Stimulated activated CD4-positive, alpha-beta T cell treated with anti-CD3 and anti-CD28 coated beads, Interleukin-15, amount 100 ng/mL, for 24 hours (primary cell): ENCODE measurements around the gene ARPC4.

ENCODE experiments used
- DNase-seq: peaks from one replicate; pipeline ENCODE4 v3.0.0-alpha.2; 2020

ARPC4 gene

DNA sequence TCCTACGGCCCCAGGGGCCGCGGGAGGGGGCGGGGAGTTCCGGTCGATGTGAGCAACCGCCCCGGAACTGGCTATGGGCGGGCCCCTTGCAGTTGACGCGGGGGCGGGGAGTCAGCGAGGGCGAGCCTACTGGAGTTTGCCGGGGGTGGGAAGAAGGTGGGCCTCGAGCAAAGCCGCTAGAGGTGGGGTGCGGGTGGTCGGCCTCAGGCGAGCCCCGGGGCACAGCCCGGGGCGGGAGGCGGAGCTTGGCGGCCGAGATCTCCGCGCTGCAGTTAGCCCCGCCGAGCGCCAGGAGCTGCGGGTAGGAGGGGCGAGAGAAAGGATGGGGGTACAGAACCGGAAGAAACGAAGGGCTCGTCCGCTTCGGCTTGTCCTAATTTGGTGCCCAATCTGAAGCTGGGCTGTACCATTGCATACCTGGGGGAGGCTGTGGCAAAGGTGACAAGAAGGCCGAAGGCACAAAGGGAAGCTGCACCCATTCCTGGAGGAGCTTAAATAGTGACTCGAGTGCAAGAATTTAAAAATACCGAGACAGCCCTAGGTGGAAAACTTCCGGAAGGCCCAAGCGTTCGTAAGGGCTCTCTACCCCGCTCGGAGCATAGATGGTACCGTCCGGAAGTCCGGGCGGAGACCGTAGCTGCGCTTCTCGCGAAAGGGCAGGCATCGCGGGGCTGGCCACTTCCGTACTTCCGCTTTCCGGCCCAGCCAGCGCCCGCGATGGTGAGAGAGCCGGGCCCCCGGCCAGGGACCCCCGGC, at the start of gene ARPC4, which contains the start of gene TADA3:
Gene ARPC4, plus strand, starts transcription at position 678 of the 756 bp plus-strand sequence. Its CDS starts 40 bp downstream, at position 718.
Gene TADA3, minus strand, starts transcription at position 69 of the 756 bp plus-strand sequence. CDS start 1,007 bp downstream, outside the sequence.
- peak; percentile 95 for DNase-seq

DNA sequence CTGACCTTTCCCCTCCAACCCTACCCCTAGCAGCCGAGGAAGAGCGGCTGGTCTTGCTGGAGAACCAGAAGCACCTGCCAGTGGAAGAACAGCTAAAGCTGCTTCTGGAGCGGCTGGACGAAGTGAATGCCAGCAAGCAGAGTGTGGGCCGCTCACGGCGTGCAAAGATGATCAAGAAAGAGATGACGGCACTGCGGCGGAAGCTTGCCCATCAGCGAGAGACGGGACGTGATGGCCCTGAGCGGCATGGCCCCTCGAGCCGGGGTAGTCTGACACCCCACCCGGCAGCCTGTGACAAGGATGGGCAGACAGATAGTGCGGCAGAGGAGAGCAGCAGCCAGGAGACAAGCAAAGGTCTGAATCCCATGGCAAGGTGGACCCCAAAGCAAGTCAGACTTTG, 49.3 kb upstream of the ARPC4 start:
- no peak for DNase-seq

DNA sequence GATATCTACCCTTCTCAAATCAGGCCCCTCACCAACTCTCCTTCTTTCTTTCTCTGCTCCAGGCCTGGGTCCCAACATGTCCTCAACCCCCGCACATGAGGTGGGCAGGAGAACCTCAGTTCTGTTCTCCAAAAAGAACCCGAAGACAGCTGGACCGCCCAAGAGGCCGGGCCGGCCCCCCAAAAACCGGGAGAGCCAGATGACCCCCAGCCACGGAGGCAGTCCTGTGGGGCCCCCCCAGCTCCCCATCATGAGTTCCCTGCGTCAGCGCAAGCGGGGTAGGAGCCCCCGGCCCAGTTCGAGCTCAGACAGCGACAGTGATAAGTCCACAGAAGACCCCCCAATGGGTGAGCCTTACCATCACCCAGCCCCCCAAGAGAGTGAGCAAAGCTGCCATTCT, 48.7 kb upstream of the ARPC4 start:
- no peak for DNase-seq

DNA sequence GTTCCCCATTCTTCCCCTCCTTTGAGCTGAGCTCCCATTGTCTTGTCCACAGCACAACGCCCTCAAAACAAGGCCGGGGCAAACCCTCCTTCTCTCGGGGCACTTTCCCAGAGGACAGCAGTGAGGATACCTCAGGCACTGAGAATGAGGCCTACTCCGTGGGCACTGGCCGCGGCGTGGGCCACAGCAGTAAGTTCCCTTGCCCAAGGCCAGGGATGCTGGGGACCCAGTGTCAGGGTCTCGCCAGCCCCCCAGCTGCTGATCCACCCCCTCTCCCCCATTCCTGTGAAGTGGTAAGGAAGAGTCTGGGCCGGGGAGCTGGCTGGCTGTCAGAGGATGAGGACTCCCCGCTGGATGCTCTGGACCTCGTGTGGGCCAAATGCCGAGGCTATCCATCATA, 47.4 kb upstream of the ARPC4 start:
- no peak for DNase-seq

DNA sequence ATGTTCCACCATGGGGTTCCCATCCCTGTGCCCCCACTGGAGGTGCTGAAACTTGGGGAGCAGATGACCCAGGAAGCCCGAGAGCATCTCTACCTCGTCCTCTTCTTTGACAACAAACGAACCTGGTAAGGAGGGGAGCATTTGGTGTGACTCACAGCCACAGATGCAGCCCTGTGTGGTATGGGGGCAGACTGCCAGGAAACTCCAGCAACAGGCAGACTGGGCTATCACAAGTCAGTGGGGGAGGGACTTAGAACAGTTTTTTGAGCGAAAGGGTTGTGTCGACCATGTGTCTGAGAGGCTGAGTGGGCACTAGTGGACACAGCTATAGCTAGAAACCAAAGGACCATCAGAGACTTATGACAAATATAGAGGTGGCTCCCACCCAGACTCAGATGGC, 46.6 kb upstream of the ARPC4 start:
- no peak for DNase-seq

DNA sequence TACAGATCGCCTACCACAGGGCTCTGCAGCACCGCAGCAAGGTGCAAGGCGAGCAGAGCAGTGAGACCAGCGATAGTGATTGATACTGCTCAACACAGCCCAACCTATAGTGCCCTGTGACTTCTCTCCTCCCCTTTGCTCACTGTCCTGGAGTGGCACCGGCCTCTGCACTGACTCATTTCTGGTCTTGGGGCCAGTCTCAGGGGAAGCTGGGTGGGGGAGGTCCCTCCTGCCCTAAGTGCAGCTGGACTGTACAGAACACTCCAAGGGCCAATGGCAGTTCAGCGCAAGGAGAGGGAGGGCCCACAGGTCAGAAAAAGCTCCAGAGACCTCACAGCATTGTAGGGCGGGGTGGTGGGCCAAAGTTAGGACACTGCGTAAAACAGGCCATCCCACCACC, 45.6 kb upstream of the ARPC4 start:
- no peak for DNase-seq

DNA sequence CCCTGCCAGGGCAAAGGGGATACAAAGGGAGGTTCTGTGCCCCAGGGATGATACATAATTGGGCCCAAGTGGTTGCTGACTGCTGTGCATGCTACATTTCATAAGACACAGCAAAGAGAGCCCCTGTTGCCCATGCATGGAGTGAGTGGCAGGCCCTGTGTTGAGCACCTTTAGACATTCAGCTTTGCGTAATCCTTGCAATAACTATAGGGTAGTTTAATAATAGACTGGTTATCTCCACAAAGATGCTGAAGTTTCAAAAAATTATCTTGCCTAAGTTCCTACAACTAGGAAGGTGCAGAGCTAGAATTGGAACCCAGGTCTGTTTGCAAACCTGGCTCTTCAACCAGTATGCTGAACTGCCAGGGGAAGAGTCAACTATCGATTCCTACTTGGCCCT, 44.9 kb upstream of the ARPC4 start:
- no peak for DNase-seq

DNA sequence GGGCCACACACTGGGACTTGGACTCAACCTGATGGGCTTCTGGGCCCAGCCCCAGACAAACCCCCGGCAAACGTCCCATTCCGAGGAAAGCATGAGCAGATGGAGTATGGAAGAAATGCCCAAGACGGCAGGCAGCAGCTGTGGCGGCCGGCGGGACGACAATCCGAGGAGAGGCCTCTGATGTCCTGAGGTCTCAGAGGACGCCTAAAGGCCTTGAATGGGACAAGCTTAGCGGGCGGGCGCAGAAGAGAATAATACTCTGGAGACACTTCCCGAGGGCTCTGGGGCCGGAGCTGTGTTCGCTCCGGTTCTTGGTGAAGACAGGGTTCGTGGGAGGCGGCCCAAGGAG, 43.6 kb upstream of the ARPC4 start:
- no peak for DNase-seq

DNA sequence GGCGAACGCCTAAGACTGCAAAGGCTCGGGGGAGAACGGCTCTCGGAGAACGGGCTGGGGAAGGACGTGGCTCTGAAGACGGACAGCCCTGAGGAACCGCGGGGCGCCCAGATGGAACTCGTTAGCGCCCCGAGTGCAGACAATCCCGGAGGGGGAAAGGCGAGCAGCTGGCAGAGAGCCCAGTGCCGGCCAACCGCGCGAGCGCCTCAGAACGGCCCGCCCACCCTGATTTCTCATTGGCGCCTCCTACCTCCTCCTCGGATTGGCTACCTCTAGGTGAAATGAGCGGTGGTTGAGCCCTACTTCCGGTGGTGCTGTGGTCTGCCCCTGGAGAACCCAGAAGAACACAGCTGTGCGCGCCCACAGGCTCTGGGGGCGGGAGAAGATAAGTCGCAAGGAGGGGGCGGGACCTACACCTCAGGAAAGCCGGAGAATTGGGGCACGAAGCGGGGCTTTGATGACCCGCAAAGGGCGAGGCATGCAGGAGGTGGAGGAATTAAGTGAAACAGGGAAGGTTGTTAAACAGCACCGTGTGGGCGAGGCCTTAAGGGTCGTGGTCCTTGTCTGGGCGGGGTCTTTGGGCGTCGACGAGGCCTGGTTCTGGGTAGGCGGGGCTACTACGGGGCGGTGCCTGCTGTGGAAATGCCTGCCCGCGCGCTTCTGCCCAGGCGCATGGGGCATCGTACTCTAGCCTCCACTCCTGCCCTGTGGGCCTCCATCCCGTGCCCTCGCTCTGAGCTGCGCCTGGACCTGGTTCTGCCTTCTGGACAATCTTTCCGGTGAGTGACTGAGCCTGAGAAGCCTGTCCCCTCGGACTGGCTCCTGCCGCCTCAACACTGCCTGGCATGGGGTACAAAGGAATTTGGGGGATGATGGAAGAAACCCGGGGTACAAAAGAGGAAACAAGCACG, 43.0 kb upstream of the ARPC4 start, which contains the start of gene OGG1:
Gene OGG1, plus strand, starts transcription at position 308 of the 911 bp plus-strand sequence. Its CDS starts 335 bp downstream, at position 643.
- DNase-seq: peak; percentile 98

DNA sequence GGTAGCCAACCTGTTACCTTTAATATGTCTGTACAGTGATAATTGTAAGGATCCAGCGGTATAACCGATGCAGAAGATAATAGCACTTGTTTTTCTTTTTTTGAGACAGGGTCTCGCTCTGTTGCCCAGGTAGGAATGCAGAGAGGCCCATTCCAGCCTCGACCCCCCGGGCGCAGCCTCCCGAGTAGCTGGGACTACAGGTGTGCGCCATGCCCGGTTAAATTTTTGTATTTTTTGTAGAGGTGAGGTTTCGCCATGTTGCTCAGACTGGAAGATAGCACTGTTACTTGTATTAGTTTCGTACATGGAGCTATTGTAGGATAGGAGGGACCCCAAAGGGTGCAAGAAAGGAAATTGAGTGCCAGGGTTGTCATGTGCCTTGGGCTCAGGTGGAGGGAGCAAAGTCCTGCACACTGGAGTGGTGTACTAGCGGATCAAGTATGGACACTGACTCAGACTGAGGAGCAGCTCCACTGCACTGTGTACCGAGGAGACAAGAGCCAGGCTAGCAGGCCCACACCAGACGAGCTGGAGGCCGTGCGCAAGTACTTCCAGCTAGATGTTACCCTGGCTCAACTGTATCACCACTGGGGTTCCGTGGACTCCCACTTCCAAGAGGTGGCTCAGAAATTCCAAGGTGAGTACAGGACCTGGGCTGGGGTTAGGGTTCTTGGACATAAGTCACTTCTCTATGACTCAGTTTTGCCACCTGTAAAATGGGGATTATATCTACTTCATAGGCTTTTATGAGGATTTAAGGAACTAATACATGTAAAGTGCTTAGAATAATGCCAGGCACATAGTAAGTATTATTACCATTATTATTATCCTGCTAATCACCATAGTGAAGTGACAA, 42.1 kb upstream of the ARPC4 start:
- DNase-seq: peak; percentile 24

DNA sequence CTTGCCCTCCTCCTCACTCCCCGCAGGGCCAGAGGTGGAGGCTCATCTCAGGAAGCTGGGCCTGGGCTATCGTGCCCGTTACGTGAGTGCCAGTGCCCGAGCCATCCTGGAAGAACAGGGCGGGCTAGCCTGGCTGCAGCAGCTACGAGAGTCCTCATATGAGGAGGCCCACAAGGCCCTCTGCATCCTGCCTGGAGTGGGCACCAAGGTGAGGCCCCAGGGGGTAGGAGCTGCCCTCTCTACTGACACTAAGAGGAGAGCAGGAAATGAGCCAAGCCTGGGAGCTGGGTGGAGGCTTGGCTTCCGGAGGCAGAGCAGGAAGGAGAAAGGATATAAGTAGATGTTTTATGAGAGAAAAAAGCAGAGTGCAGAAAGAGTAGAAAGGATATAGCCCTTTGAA, 38.2 kb upstream of the ARPC4 start:
- no peak for DNase-seq

DNA sequence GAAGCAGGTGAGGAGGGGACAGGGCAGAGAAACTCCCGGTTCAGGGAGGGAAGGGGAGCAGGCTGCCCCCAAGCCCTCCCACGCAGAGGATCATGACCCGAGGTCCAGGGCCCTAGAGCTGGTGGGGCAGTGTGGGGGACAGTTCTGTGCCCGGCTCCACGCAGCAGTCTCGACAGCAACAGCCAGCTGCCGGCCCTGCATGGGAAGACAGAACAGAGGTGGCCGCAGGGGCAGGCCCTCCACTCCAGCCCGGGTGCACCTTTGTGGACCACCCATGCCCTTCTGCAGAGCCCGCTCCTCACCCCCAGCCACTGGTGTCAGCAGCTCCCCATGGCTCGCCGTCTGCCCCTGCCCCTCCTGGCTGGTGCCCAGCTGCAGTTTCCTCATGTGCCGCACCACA, 35.5 kb upstream of the ARPC4 start:
- no peak for DNase-seq

DNA sequence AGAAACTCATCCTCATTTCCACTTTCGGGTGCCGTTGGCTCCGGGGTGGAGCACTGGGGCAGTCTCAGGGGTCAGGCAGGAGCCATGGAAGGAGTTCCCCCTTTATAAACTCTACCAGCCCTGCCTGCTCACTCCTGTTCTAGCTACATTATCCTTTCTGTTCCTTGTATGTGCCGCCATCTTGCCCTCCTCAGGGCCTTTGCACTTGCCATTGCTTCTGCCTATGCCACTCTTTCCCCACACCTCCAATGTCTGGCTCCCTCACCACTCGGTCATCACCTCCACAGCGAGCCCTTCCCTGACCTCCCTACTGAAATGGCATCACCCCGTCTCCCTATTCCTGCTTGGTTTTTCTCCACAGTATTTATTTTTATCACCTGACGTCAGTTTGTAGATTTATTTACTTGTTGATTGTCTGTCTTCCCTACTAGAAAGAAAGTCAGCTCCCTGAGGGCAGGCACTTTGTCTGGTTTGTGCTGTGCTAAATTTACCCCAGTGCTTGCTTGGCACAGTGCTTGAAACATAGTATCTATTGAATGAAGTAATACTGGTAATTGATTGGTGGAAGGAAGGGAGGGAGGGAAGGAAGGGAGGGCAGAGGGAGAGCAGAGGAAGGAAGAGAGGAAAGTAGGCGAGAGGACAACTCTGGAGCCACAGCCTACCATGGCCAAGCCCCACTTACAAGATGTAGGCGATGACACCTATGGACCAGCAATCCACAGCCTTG, 31.9 kb upstream of the ARPC4 start:
- no peak for DNase-seq

DNA sequence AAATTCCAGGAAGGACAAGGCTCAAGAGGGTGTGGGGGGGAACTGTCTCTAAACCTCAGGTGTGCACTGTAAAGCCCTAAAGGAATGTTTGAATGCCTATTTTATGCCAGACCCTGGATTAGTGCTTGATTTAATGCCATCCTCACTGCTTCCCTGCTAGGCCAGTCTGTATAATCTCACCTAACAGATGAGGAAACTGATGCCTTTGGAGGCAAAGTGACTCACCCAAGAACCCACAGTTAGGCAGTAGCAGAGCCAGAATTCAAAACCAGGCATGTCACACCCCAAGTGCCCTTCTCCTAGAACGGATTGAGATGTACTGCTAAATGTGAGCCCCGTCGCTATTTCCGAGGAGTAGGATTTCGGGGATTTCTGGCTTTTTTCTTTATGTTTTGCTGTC, 31.0 kb upstream of the ARPC4 start:
- no peak for DNase-seq

DNA sequence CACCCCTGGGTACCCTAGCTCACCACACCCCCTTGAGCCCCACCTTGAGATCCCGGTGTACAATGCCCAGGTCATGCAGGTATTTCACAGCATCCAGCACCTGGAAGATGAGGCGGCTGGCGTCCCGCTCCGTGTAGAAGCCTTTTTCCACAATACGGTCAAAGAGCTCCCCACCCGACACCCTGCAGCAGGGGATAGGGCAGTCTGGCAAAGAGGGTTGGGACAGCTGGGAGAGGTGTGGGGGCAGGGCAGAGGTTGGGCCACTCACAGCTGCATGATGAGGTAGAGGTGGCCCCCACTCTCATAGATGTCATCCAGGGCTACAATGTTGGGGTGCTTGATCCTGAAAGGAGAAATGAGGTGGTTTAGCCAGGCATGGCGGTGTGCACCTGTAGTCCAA, 30.0 kb upstream of the ARPC4 start:
- no peak for DNase-seq

DNA sequence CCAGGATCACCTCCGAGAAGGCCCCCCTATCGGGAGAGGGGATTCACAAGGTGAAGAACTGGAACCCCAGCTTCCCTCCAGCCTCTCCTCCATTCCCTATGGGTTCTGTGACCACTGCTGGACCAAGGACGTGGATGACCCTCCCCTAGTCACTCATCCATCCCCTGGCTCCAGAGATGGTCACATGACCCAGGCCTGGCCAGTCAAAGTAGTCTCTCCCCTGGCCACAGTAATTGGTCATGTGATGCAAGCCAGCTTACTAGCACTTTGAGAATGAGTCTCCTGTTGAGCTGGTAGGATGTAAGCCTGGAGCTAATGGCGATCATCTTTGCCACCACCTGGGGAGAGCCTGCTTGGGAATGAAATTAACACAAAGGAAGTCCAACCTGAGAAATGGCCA, 27.0 kb upstream of the ARPC4 start:
- no peak for DNase-seq

DNA sequence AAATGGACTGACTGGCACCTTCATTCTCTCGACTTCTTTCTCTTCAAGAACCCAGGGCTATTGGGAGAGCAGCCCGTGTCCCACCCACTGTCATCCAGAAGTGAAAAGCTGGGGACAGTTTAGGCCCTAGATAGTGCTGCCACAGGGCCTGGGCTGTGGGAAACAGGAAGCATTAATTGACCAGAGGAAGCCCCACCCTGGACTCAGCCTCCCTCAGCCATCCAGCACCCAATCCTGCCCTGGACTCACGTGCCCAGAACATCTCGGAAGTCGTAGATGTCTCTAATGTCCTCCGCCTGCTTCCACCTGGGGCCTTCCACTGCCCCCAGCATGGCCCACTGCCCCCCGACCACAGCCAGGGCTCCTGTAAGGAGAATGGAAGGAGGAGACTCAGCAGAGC, 25.5 kb upstream of the ARPC4 start:
- no peak for DNase-seq

DNA sequence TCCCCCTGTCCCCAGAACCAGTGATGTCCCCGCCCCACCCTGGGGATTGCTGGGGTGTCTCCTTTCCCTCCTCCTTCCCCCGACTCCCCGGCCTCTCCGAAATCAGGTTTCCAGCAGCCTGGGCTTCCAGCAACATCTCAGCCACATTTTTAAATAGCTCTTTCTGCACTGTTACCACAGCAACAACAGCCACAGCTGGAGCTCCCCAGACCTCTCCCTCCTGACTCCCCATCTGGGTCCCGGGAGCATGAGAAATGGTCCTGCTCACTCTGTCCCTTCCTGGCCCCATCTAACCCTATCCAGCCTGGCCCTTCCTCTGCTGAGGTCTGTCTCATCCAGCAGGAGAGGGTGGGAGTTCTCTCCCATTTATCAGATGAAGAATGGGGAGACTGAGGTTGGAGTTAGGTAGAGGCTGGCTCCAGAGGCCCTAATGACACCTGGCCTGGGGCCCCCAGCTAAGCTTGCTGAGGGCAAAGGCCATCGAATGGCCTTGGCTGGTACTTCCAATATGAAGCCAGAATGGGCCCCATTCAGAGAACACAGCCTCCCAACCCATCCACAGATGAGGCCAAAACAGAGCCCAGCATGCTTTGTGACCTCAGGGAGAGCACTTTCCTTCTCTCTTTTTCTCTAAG, 24.6 kb upstream of the ARPC4 start:
- no peak for DNase-seq

DNA sequence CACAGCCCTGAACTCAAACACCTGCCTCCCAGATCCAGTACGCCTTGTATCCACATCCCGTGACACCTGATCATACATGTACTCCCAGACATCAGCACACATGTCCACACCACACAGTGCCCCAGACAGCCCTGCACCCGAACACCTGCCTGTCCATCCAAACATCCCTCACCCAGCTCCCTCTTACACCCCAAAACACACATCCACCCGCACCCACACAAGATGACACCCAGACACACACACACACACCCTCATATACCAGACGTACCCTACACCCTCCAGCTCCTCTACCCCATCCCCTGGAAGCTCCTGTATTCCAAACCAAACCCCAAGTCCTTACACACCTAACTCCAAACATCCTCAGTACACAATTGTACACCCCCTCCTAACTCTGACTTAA, 23.9 kb upstream of the ARPC4 start:
- DNase-seq: no peak

DNA sequence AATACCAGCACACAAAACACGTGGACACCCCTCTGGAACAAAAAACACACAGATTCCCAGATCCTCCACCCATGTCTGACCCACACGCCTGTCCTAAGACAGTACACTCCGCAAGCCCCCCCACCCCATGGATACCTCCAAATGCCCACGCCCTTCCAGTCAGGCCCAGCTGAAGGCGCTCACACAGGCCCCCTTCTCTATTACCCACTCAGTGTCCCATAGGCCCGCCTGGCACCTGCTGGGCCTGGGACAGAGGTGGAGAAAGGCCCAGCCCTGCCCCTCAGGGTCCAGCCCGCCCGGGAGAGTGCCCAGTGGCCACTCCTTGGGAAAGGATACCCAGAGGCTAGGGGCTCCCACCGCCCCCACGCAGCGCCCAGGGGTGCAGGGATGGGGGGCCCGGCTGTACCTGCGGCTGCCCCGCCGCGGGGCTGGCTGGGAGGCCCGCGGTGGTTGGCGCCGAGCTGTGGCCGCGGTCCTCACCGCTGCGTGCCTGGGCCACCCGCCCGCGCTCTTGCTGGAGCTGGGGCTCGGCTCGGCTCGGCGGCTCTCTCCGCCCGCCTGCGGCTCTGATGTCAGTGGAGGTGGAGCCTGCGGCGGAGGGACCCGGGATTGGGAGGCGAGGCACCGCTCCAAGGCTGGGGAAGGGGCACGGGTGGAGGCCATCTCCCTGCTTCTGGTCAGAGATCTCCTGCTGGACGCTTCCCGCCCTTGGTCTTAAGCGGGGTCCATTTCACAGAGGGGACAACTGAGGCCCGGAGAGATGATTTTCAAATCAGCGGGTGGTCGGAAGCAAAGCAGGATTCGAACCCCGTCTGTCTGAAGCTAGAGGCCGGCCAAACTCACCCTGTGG, 23.2 kb upstream of the ARPC4 start, which contains the start of gene CAMK1:
Gene CAMK1, minus strand, starts transcription at position 522 of the 850 bp plus-strand sequence. CDS start 2,198 bp downstream, outside the sequence.
- peak; percentile 84 for DNase-seq
